HepG2 (cell line): ENCODE results near the gene PAPPA. TPM values are rescaled to one million over a fixed set of nuclear protein-coding genes. Genes with fewer than 3 reads are reported as not detected.

Experiments used
- AFF4 ChIP-seq: sonication (generic); formaldehyde crosslinking; IDR thresholded peaks from 2 replicates; pipeline ENCODE4 v1.4.0; 2020; ENCODE audit warnings: missing genetic modification reagents
- ATF7 ChIP-seq, 2 experiments: fragments of 450-650 bp in 1 of 2; sonication (generic) in 1 of 2; formaldehyde crosslinking in 1 of 2; IDR thresholded peaks; 2 replicates each; pipeline versions ENCODE4 v1.4.0 to v1.6.1; 2016 to 2020; ENCODE audit warnings: antibody characterized with exemption in 1 of 2, mild to moderate bottlenecking in 1 of 2, missing genetic modification reagents in 1 of 2
- CBX1 ChIP-seq: IDR thresholded peaks from one replicate; pipeline ENCODE4 v1.6.1; 2016; ENCODE audit warnings: antibody characterized with exemption, low read depth
- DR1 ChIP-seq: sonication (generic); formaldehyde crosslinking; IDR thresholded peaks from 2 replicates; pipeline ENCODE4 v1.8.0; 2021; ENCODE audit warnings: mild to moderate bottlenecking, missing genetic modification reagents, inconsistent platforms
- MAFF ChIP-seq: IDR thresholded peaks from 2 replicates; pipeline ENCODE4 v1.6.1; 2011; ENCODE audit warnings: low read depth, low read length, improper control_type of control experiment
- MED8 ChIP-seq: sonication (generic); formaldehyde crosslinking; IDR thresholded peaks from 2 replicates; pipeline ENCODE4 v1.8.1; 2023; ENCODE audit warnings: mild to moderate bottlenecking, missing genetic modification reagents; ENCODE audit not compliant: insufficient replicate concordance
- MIXL1 ChIP-seq: IDR thresholded peaks from 2 replicates; pipeline ENCODE4 v1.6.1; 2016
- SNAPC5 ChIP-seq: sonication (generic); formaldehyde crosslinking; IDR thresholded peaks from 2 replicates; pipeline ENCODE4 v1.8.1; 2023; ENCODE audit warnings: mild to moderate bottlenecking, missing genetic modification reagents, borderline replicate concordance
- SOX5 ChIP-seq: IDR thresholded peaks from 2 replicates; pipeline ENCODE4 v1.6.1; 2016; ENCODE audit warnings: borderline replicate concordance
- ZNF142 ChIP-seq: sonication (generic); formaldehyde crosslinking; IDR thresholded peaks from 2 replicates; pipeline ENCODE4 v1.4.0; 2020; ENCODE audit warnings: missing genetic modification reagents
- ZNF205 ChIP-seq: IDR thresholded peaks from 2 replicates; pipeline ENCODE4 v1.6.1; 2018; ENCODE audit warnings: missing biosample characterization, missing genetic modification reagents
- ZNF382 ChIP-seq: sonication (generic); formaldehyde crosslinking; IDR thresholded peaks from 2 replicates; pipeline ENCODE4 v1.5.0; 2020; ENCODE audit warnings: missing genetic modification reagents, mild to moderate bottlenecking, borderline replicate concordance
- ZNF451 ChIP-seq: sonication (generic); formaldehyde crosslinking; IDR thresholded peaks from 2 replicates; pipeline ENCODE4 v1.5.0; 2020; ENCODE audit warnings: mild to moderate bottlenecking, missing genetic modification reagents
- polyA plus RNA-seq, 8 experiments: library from polyadenylated mRNA; depleted of rRNA in 3 of 8; stranded (reverse) in 7 of 8; unstranded in 1 of 8; fragments of >200 nt; fragmentation: Illumina TruSeq in 4 of 8; extraction: Trizol in 4 of 8; gene quantifications; 2 replicates each; pipeline versions ENCODE4 v1.2.1 to v1.2.3, GENCODE V29; 2011 to 2016; ENCODE audit warnings: low read depth in 4 of 8, missing spikeins in 1 of 8, mixed read lengths in 1 of 8; ENCODE audit not compliant: insufficient read depth in 1 of 8
- total RNA-seq, 5 experiments: library from RNA; depleted of rRNA; stranded (reverse); fragments of >200 nt; fragmentation: Illumina TruSeq; extraction: Trizol; gene quantifications; 2 replicates each; pipeline ENCODE4 v1.2.3, GENCODE V29; 2016; ENCODE audit warnings: low read depth in 1 of 5

Gene PAPPA
- total and polyA plus RNA-seq, 2 of the 13 experiments (the other 11 are each of a cell fraction or from before 2014, with no cell fraction given) = 0.09 to 0.11 TPM

- TF ChIP-seq AFF4 (CRISPR knock-in tag) = no peak
- no peak for TF ChIP-seq MED8 (CRISPR knock-in tag)
- TF ChIP-seq MIXL1 (CRISPR knock-in tag) = peak; percentile 85
- peak; percentile 67 for TF ChIP-seq SOX5 (CRISPR knock-in tag)
- no peak for TF ChIP-seq ZNF142 (CRISPR knock-in tag)
- TF ChIP-seq MAFF = no peak
- 0 out of 2 replicates have a peak, but pooled peaks have one; percentile 32 for TF ChIP-seq ZNF205
- no peak for TF ChIP-seq DR1
- no peak for TF ChIP-seq ZNF382 (CRISPR knock-in tag)
- no peak for TF ChIP-seq CBX1
- no peak for TF ChIP-seq SNAPC5 (CRISPR knock-in tag)
- TF ChIP-seq ATF7 (IDR thresholded peaks at IDR 0.05) = no peak
- no peak for TF ChIP-seq ATF7 (CRISPR knock-in tag; IDR thresholded peaks at IDR 0.05)
- TF ChIP-seq ZNF451 (CRISPR knock-in tag) = no peak
- TF ChIP-seq, all 625 proteins: peak for 78
These were observed 182.7 kb downstream of the PAPPA start (continued) for GRCh38 chr9:116336133-116336862.
